Measurements from ENCODE around the gene AADAC.
"Not testable (repeated sequence)": the region's sequence is repeated elsewhere in the genome, so short reads cannot be mapped to it uniquely, and the experiment has no call there.

Gene AADAC

GRCh38 chr3:151856118-151856517, 42.2 kb downstream of the AADAC start:
- DNase-seq (ENCODE audit: low spot score) = no peak

- no peak for DNase-seq (ENCODE audit: low spot score)
These were observed 42.7 kb downstream of the AADAC start for GRCh38 chr3:151856641-151857040.

- DNase-seq (ENCODE audit: low spot score) = no peak
These were observed 45.3 kb downstream of the AADAC start for GRCh38 chr3:151859233-151859673.

GRCh38 chr3:151859905-151860304, 46.0 kb downstream of the AADAC start:
- no peak for DNase-seq (ENCODE audit: low spot score)

- DNase-seq (ENCODE audit: low spot score) = no peak
These were observed 49.7 kb downstream of the AADAC start for GRCh38 chr3:151863611-151864010.

- peak; percentile 12 for DNase-seq (ENCODE audit: low spot score)
These were observed 50.6 kb downstream of the AADAC start for GRCh38 chr3:151864423-151865101.

GRCh38 chr3:151866711-151867410, 52.9 kb downstream of the AADAC start:
- no peak for DNase-seq (ENCODE audit: low spot score)

- DNase-seq (ENCODE audit: low spot score) = no peak
These were observed 53.8 kb downstream of the AADAC start for GRCh38 chr3:151867666-151868065.

GRCh38 chr3:151869181-151869580, 55.3 kb downstream of the AADAC start:
- DNase-seq (ENCODE audit: low spot score) = no peak

GRCh38 chr3:151871639-151872468, 57.9 kb downstream of the AADAC start:
- no peak for DNase-seq (ENCODE audit: low spot score)

GRCh38 chr3:151873398-151873797, 59.5 kb downstream of the AADAC start, which contains the start of gene SUCNR1:
Gene SUCNR1, plus strand, starts transcription at chr3:151873643. Its CDS starts 6,250 bp downstream, at chr3:151879893.
- DNase-seq (ENCODE audit: low spot score) = no peak

GRCh38 chr3:151874079-151874478, 60.2 kb downstream of the AADAC start:
- not testable (repeated sequence) for DNase-seq (ENCODE audit: low spot score)

GRCh38 chr3:151875759-151876158, 61.8 kb downstream of the AADAC start:
- no peak for DNase-seq (ENCODE audit: low spot score)

GRCh38 chr3:151877269-151877668, 63.4 kb downstream of the AADAC start:
- no peak for DNase-seq (ENCODE audit: low spot score)
